ENCODE data around the gene GDF11. TPM values are rescaled to one million over a fixed set of nuclear protein-coding genes. Genes with fewer than 3 reads are reported as not detected.

The GDF11 gene
- total and polyA plus RNA-seq, 2 of the 8 experiments (the other 6 are each of a cell fraction or from before 2014, with no cell fraction given), result 12.1 to 15.1 TPM

DNA sequence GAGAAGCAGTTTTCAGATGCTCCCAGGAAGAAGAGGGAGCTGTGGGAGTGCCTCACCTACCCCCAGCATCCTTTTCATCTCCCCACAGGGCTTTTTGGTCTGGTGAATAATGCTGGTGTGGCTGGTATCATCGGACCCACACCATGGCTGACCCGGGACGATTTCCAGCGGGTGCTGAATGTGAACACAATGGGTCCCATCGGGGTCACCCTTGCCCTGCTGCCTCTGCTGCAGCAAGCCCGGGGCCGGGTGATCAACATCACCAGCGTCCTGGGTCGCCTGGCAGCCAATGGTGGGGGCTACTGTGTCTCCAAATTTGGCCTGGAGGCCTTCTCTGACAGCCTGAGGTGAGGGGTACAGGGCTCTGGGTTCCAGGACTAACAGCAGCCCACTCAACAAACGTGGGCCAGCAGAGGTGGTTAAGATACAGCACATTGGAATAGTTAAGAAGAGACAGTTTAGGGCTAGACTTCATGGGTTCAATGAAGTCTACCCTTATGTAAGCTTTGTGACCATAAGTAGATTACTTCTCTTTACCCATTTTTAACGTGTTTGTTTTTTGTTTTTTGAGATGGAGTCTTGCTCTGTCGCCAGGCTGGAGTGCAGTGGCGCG lies 21.2 kb upstream of the GDF11 start (continued):
- TF ChIP-seq RAD21 (IDR thresholded peaks at IDR 0.05 in 1 of 2, conservative IDR thresholded peaks at IDR 0.05 in 1 of 2; ENCODE audit: low read depth in 2 of 2, low read length in 2 of 2) (no peak), GABPA (IDR thresholded peaks at IDR 0.05; ENCODE audit: borderline replicate concordance, insufficient read depth, low read length) (no peak), ATF3 (IDR thresholded peaks at IDR 0.05; ENCODE audit: insufficient read depth, low read depth, low read length) (no peak), RFX5 (IDR thresholded peaks at IDR 0.05; ENCODE audit: borderline replicate concordance, low read depth, low read length) (no peak), YY1 (IDR thresholded peaks at IDR 0.05; ENCODE audit: low read depth, low read length) (no peak), POLR2AphosphoS5 (IDR thresholded peaks at IDR 0.05; ENCODE audit: low read depth, low read length) (no peak), TCF12 (IDR thresholded peaks at IDR 0.05; ENCODE audit: low read depth, low read length) (no peak), EGR1 (IDR thresholded peaks at IDR 0.05; ENCODE audit: borderline replicate concordance, low read depth, low read length) (no peak)
- TF ChIP-seq, protein P1, sequence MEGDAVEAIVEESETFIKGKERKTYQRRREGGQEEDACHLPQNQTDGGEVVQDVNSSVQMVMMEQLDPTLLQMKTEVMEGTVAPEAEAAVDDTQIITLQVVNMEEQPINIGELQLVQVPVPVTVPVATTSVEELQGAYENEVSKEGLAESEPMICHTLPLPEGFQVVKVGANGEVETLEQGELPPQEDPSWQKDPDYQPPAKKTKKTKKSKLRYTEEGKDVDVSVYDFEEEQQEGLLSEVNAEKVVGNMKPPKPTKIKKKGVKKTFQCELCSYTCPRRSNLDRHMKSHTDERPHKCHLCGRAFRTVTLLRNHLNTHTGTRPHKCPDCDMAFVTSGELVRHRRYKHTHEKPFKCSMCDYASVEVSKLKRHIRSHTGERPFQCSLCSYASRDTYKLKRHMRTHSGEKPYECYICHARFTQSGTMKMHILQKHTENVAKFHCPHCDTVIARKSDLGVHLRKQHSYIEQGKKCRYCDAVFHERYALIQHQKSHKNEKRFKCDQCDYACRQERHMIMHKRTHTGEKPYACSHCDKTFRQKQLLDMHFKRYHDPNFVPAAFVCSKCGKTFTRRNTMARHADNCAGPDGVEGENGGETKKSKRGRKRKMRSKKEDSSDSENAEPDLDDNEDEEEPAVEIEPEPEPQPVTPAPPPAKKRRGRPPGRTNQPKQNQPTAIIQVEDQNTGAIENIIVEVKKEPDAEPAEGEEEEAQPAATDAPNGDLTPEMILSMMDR (IDR thresholded peaks at IDR 0.05; ENCODE audit: control extremely low read depth in 1 of 3, insufficient read depth in 1 of 3, low read depth in 1 of 3, low read length in 3 of 3), result no peak

Data from H1 (cell line).